Placental epithelial cell (primary cell): ENCODE data around the gene SLC13A1. TPM values are rescaled to one million over a fixed set of nuclear protein-coding genes. Genes with fewer than 3 reads are reported as not detected.

Source experiments
- total RNA-seq: library from RNA; depleted of rRNA; stranded (reverse); fragments of >200 nt; gene quantifications from 2 replicates; pipeline ENCODE4 v1.2.3, GENCODE V29; 2012

Gene SLC13A1, protein sequence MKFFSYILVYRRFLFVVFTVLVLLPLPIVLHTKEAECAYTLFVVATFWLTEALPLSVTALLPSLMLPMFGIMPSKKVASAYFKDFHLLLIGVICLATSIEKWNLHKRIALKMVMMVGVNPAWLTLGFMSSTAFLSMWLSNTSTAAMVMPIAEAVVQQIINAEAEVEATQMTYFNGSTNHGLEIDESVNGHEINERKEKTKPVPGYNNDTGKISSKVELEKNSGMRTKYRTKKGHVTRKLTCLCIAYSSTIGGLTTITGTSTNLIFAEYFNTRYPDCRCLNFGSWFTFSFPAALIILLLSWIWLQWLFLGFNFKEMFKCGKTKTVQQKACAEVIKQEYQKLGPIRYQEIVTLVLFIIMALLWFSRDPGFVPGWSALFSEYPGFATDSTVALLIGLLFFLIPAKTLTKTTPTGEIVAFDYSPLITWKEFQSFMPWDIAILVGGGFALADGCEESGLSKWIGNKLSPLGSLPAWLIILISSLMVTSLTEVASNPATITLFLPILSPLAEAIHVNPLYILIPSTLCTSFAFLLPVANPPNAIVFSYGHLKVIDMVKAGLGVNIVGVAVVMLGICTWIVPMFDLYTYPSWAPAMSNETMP
- total RNA-seq: not detected in 2 replicates

DNA sequence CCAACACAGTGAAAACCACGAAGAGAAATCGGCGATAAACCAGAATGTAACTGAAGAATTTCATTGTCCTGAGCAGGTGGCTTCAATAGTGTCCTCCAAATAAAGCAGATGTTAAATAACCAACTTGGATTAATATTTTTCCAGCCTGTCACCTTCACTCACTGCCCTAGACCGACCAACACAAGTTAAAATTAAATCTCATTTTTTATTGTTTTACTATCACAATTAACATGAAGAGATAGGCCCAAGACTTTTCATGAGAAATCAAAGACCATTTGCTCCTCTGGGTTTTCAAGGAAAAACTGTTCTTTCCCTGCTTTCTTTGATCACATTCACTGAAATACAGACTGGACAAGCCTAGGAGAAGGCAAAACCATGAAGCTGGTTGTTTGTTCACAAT, at the start of gene SLC13A1:
Gene SLC13A1, minus strand, starts transcription at position 87 of the 400 bp plus-strand sequence. Its CDS starts 23 bp downstream, at position 64.

Other genes with a start within 250 kb of the SLC13A1 start
- not detected in 2 replicates for gene TAS2R16, start 204.3 kb downstream of the SLC13A1 start, total RNA-seq